HG03521 (cell line): Measurements from ENCODE around the gene C5orf22.
"Not testable (repeated sequence)": the region's sequence is repeated elsewhere in the genome, so short reads cannot be mapped to it uniquely, and the experiment has no call there.

Source experiments
- ATAC-seq: cut with Tn5 transposase; IDR thresholded peaks from one replicate; pipeline ENCODE4 v1.9.1; 2021; ENCODE audit warnings: mild to moderate bottlenecking, moderate library complexity; ENCODE audit not compliant: unreplicated experiment

Gene C5orf22

GRCh38 chr5:31531888-31532547 lies at the start of gene C5orf22, which contains the start of gene DROSHA:
C5orf22 (plus strand) TSS chr5:31532301; CDS start chr5:31532393, 92 bp downstream.
DROSHA (minus strand) TSS chr5:31532093; CDS start chr5:31529059, 3,034 bp downstream.
- peak; percentile 92 for ATAC-seq

- no peak for ATAC-seq
Measured at GRCh38 chr5:31485376-31486207, 46.5 kb upstream of the C5orf22 start.

- ATAC-seq, result no peak
Measured at GRCh38 chr5:31486441-31486840, 45.7 kb upstream of the C5orf22 start.

GRCh38 chr5:31487506-31487905 lies 44.6 kb upstream of the C5orf22 start:
- ATAC-seq, result no peak

GRCh38 chr5:31492869-31493268 lies 39.2 kb upstream of the C5orf22 start:
- no peak for ATAC-seq

- ATAC-seq, result no peak
Measured at GRCh38 chr5:31495336-31495735, 36.8 kb upstream of the C5orf22 start.

- ATAC-seq, result no peak
Measured at GRCh38 chr5:31496301-31496700, 35.8 kb upstream of the C5orf22 start.

GRCh38 chr5:31496891-31497290 lies 35.2 kb upstream of the C5orf22 start:
- no peak for ATAC-seq

- no peak for ATAC-seq
Measured at GRCh38 chr5:31500256-31500655, 31.8 kb upstream of the C5orf22 start.

- no peak for ATAC-seq
Measured at GRCh38 chr5:31502506-31502905, 29.6 kb upstream of the C5orf22 start.

- no peak for ATAC-seq
Measured at GRCh38 chr5:31504529-31504928, 27.6 kb upstream of the C5orf22 start.

- ATAC-seq, result no peak
Measured at GRCh38 chr5:31511305-31511704, 20.8 kb upstream of the C5orf22 start.

- no peak for ATAC-seq
Measured at GRCh38 chr5:31516802-31517201, 15.3 kb upstream of the C5orf22 start.

- no peak for ATAC-seq
Measured at GRCh38 chr5:31523041-31523440, 9.1 kb upstream of the C5orf22 start.

GRCh38 chr5:31530541-31531265 lies 1.4 kb upstream of the C5orf22 start:
- ATAC-seq, result no peak

GRCh38 chr5:31531543-31531887 lies 586 bp upstream of the C5orf22 start:
- ATAC-seq, result peak; percentile 40

- no peak for ATAC-seq
Measured at GRCh38 chr5:31534527-31535046, 2.5 kb downstream of the C5orf22 start.

- no peak for ATAC-seq
Measured at GRCh38 chr5:31536873-31537272, 4.8 kb downstream of the C5orf22 start.

- no peak for ATAC-seq
Measured at GRCh38 chr5:31537349-31537748, 5.2 kb downstream of the C5orf22 start.

GRCh38 chr5:31537851-31538250 lies 5.8 kb downstream of the C5orf22 start:
- no peak for ATAC-seq

GRCh38 chr5:31549114-31549513 lies 17.0 kb downstream of the C5orf22 start:
- ATAC-seq, result not testable (repeated sequence)
